Measurements from ENCODE around the gene KCNH3. TPM values are rescaled to one million over a fixed set of nuclear protein-coding genes. Genes with fewer than 3 reads are reported as not detected.
A peak's percentile ranks its signal among the peaks of the same experiment; 100 is the strongest.

Gene KCNH3
- total and polyA plus RNA-seq, 2 of the 13 experiments (the other 11 are each of a cell fraction or from before 2014, with no cell fraction given), result 0.01 to 0.07 TPM

- TF ChIP-seq, protein P1, sequence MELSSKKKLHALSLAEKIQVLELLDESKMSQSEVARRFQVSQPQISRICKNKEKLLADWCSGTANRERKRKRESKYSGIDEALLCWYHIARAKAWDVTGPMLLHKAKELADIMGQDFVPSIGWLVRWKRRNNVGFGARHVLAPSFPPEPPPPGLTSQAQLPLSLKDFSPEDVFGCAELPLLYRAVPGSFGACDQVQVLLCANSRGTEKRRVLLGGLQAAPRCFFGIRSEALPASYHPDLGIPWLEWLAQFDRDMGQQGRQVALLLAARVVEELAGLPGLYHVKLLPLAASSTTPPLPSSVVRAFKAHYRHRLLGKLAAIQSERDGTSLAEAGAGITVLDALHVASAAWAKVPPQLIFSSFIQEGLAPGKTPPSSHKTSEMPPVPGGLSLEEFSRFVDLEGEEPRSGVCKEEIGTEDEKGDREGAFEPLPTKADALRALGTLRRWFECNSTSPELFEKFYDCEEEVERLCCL (CRISPR knock-in tag; IDR thresholded peaks at IDR 0.05; ENCODE audit: borderline replicate concordance), result no peak
- TF ChIP-seq EP300 (IDR thresholded peaks at IDR 0.05; ENCODE audit: low read depth in 2 of 2, low read length in 2 of 2) (no peak), EP300 (CRISPR knock-in tag; IDR thresholded peaks at IDR 0.05; ENCODE audit: borderline replicate concordance) (no peak), ZSCAN30 (CRISPR knock-in tag; IDR thresholded peaks at IDR 0.05) (no peak), E2F2 (CRISPR knock-in tag; IDR thresholded peaks at IDR 0.05; ENCODE audit: borderline replicate concordance) (no peak), ISX (CRISPR knock-in tag; conservative IDR thresholded peaks at IDR 0.05) (no peak), ZNF530 (CRISPR knock-in tag; IDR thresholded peaks at IDR 0.05; ENCODE audit: low read depth) (no peak), LRRFIP1 (CRISPR knock-in tag; conservative IDR thresholded peaks at IDR 0.05) (no peak), ZNF709 (CRISPR knock-in tag; IDR thresholded peaks at IDR 0.05) (peak; percentile 32; the same call in 1 of the 2 replicates), ZNF616 (CRISPR knock-in tag; IDR thresholded peaks at IDR 0.05; ENCODE audit: low read depth) (0 out of 2 replicates have a peak, but pooled peaks have one; percentile 33), ZSCAN20 (CRISPR knock-in tag; IDR thresholded peaks at IDR 0.05; ENCODE audit: borderline replicate concordance) (no peak)
- TF ChIP-seq, protein P2, sequence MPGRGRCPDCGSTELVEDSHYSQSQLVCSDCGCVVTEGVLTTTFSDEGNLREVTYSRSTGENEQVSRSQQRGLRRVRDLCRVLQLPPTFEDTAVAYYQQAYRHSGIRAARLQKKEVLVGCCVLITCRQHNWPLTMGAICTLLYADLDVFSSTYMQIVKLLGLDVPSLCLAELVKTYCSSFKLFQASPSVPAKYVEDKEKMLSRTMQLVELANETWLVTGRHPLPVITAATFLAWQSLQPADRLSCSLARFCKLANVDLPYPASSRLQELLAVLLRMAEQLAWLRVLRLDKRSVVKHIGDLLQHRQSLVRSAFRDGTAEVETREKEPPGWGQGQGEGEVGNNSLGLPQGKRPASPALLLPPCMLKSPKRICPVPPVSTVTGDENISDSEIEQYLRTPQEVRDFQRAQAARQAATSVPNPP (CRISPR knock-in tag; IDR thresholded peaks at IDR 0.05), result no peak
- TF ChIP-seq, protein P3, sequence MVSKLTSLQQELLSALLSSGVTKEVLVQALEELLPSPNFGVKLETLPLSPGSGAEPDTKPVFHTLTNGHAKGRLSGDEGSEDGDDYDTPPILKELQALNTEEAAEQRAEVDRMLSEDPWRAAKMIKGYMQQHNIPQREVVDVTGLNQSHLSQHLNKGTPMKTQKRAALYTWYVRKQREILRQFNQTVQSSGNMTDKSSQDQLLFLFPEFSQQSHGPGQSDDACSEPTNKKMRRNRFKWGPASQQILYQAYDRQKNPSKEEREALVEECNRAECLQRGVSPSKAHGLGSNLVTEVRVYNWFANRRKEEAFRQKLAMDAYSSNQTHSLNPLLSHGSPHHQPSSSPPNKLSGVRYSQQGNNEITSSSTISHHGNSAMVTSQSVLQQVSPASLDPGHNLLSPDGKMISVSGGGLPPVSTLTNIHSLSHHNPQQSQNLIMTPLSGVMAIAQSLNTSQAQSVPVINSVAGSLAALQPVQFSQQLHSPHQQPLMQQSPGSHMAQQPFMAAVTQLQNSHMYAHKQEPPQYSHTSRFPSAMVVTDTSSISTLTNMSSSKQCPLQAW (CRISPR knock-in tag; IDR thresholded peaks at IDR 0.05), result peak; percentile 81
- TF ChIP-seq, protein P4, sequence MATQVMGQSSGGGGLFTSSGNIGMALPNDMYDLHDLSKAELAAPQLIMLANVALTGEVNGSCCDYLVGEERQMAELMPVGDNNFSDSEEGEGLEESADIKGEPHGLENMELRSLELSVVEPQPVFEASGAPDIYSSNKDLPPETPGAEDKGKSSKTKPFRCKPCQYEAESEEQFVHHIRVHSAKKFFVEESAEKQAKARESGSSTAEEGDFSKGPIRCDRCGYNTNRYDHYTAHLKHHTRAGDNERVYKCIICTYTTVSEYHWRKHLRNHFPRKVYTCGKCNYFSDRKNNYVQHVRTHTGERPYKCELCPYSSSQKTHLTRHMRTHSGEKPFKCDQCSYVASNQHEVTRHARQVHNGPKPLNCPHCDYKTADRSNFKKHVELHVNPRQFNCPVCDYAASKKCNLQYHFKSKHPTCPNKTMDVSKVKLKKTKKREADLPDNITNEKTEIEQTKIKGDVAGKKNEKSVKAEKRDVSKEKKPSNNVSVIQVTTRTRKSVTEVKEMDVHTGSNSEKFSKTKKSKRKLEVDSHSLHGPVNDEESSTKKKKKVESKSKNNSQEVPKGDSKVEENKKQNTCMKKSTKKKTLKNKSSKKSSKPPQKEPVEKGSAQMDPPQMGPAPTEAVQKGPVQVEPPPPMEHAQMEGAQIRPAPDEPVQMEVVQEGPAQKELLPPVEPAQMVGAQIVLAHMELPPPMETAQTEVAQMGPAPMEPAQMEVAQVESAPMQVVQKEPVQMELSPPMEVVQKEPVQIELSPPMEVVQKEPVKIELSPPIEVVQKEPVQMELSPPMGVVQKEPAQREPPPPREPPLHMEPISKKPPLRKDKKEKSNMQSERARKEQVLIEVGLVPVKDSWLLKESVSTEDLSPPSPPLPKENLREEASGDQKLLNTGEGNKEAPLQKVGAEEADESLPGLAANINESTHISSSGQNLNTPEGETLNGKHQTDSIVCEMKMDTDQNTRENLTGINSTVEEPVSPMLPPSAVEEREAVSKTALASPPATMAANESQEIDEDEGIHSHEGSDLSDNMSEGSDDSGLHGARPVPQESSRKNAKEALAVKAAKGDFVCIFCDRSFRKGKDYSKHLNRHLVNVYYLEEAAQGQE (IDR thresholded peaks at IDR 0.05; ENCODE audit: borderline replicate concordance in 1 of 2, low read depth in 1 of 2, low read length in 2 of 2), result no peak; a peak in 1 of 4 replicates
Observed at GRCh38 chr12:49567611-49568441, 29.0 kb downstream of the KCNH3 start, which contains the start of gene MCRS1 (continued).

Data from HepG2 (cell line).